ENCODE results near the gene PARG.
"Not testable (repeated sequence)": the region's sequence is repeated elsewhere in the genome, so short reads cannot be mapped to it uniquely, and the experiment has no call there.

PARG gene

GRCh38 chr10:49900406-49900805 is 41.4 kb downstream of the PARG start:
- DNase-seq (ENCODE audit: low spot score), result not testable (repeated sequence)

- DNase-seq (ENCODE audit: low spot score), result not testable (repeated sequence)
Measured at GRCh38 chr10:49899999-49900398, 41.8 kb downstream of the PARG start.

DNA sequence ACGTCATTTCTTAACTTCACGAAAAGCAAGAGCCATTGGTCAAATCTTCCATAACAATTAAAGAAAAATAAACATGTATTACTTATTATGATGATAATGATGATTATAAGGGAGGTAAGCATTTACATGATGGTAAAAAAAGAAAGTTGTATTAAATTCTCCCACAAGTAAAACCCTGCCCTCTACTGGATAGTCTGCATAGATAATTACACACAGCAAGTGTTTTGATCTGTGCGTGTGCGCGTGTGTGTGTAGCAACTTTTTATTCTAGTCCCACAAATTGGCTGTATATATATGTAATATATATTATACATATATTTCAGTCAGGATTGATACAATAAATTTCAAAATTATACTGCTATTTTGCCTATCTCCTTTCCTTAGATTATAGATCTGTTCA is 51.8 kb downstream of the PARG start:
- DNase-seq (ENCODE audit: low spot score), result not testable (repeated sequence)

GRCh38 chr10:49884739-49885331 is 57.0 kb downstream of the PARG start:
- DNase-seq (ENCODE audit: low spot score), result not testable (repeated sequence)

GRCh38 chr10:49883852-49884251 is 58.0 kb downstream of the PARG start:
- DNase-seq (ENCODE audit: low spot score), result not testable (repeated sequence)

- not testable (repeated sequence) for DNase-seq (ENCODE audit: low spot score)
Measured at GRCh38 chr10:49882327-49882726, 59.5 kb downstream of the PARG start.

- not testable (repeated sequence) for DNase-seq (ENCODE audit: low spot score)
Measured at GRCh38 chr10:49872740-49873139, 69.1 kb downstream of the PARG start.

GRCh38 chr10:49871462-49871861 is 70.4 kb downstream of the PARG start:
- DNase-seq (ENCODE audit: low spot score), result not testable (repeated sequence)

DNA sequence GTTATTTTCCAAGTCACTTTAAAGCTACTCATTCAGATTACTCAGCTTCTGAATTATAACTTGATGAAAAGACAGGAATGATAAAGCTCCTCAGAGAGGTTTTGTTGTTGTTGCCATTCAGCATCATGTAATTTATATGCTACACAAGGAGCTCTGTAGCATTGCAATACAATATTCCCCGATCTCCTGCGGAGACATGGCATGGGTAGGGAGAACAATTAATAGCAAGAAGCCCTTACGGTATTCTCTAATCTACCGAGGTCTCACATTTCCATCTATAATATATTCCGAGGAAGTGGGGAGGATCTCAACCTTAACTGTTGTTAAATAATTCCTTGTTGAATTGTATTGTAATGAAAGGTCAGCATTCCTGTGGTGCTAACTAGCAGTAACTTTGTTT is 81.9 kb downstream of the PARG start:
- not testable (repeated sequence) for DNase-seq (ENCODE audit: low spot score)

- DNase-seq (ENCODE audit: low spot score), result not testable (repeated sequence)
Measured at GRCh38 chr10:49858697-49859382, 83.0 kb downstream of the PARG start.

DNA sequence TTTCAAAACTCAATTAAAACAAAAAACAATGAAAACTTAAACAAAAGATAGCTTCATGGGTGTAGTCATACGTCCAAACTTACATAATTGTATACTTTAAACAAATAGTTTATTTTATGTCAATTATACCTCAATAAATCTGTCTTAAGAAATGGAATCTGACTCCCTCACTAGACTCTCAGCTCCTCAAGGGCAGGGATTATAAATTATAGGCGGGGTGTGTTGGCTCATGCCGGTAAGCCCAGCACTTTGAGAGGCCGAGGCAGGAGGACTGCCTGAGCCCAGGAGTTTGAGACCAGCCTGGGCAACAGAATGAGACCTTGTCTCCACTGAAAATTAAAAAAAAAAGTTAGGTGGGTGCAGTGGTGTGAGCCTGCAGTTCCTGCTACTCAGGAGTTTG is 92.3 kb downstream of the PARG start:
- not testable (repeated sequence) for DNase-seq (ENCODE audit: low spot score)

DNA sequence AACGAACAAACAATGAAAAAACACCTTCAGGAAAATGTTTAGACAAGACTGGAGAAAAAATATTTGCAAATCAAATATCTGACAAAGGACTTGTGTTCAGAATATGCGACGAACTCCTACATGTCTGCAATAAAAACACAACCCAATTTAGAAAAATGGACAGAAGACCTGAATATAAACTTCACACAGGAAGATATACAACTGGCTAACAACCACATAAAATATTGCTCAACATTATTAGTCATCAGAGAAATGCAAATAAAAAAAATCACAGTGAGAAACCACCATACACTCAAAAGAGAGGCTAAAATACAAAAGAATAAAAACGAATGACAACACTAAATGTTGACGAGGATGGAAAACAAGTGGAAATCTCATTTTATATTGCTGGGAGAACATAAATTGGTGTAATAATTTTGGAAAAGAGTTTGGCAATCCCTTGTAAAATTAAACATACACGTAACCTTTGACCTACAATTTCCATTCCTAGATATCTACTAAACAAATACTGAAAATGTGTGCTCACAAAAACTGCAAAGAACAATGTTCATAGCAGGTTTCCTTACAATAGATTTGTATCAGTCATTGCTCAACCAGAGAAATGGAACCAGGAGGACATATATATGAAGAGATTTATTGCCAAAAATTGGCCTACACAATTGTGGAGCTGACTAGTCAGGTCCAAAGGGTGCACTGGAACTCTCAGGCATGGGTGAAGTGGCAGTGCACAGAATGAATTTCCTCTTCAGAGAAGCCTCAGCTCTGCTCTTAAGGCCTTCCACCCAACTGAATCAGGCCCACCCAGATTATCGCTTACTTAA is 96.8 kb downstream of the PARG start:
- peak; percentile 3 for DNase-seq (ENCODE audit: low spot score)

- DNase-seq (ENCODE audit: low spot score), result not testable (repeated sequence)
Measured at GRCh38 chr10:49842333-49842628, 99.5 kb downstream of the PARG start.

DNA sequence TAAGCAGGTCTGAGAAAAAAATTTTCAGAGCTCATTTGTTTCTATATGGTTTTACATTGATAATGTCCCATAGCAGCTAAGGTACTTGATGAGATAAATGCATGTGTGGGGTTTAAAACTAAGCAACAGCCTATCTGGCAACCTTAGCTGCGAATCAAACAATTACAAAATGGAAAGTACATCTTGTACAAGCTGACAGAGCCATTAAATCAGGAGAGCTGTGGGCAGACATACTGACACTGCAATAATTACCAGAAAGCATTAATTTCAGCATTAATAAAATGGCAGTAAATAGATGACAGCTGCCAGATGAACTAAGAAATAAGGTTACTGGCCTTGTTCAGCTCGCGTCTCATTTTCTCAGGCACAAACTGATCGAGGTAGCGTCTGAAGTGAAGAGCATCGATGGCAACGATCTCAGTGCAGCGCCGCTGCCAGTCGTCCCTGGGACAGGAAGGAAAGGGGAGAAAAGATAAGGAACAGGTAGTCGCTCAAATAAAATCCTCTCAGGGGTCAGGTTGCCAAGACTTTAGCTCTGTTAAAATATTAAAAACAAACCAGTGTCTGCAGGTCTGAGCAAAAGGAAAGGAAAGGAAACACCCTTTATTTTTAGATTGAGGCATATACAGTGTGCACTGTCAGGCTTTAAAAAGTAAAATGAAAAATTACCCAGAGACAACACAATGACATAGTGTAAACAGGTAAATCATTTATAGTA is 100.1 kb downstream of the PARG start:
- no peak for DNase-seq (ENCODE audit: low spot score)

GRCh38 chr10:49837685-49838084 is 104.1 kb downstream of the PARG start:
- no peak for DNase-seq (ENCODE audit: low spot score)

GRCh38 chr10:49837051-49837478 is 104.8 kb downstream of the PARG start:
- no peak for DNase-seq (ENCODE audit: low spot score)

GRCh38 chr10:49834976-49835375 is 106.9 kb downstream of the PARG start:
- no peak for DNase-seq (ENCODE audit: low spot score)

DNA sequence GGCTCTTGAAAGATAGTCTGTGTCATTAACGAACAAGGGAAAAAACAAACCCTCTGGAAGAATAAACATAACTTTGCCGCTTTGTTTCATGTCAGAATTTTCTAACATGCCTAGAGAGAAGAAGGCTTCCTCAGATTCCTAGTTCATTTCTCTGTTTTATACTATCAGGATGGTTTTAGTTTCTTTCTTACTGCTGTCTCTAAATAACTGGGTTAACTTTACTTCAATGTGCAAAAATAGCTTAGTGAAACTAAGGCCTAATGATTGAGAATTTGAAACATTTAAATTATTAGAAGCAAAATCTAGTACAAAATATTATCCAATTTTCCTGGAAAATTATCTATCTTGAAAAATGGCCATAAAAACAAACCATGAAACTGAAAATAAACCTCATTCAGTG is 107.6 kb downstream of the PARG start:
- DNase-seq (ENCODE audit: low spot score), result no peak

GRCh38 chr10:49833168-49833567 is 108.7 kb downstream of the PARG start:
- DNase-seq (ENCODE audit: low spot score), result no peak

DNA sequence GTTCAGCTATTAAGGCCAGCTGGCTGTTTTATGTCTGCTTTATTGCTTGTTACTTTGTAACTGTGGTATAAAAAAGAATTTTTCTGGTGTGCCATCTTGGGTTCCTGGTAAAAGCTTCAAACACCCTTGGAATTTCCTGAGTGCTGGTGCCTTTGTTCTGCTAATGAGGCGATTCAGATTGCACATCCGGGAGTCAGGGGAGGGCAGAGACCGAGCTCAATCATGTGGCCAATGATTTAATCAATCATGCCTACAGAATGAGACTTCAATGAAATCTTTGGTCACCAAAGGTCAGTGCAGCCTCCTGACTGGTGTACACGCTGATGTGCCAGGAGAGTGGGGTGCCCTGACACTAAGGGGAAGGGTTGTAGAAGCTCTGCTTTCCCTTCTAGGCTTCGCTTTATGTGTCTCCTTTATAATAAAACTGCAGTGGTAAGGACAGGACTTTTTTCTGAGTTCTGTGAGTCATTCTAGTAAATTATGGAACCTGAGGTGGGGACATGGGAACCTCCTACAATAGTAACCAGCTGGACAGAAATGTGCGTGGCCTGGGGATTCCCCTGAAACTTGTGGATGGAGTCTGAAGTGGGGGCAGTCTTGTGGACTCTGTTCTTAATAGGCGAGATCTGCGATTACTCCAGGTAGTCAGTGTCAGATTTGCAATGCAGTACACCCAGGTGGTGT is 110.3 kb downstream of the PARG start:
- DNase-seq (ENCODE audit: low spot score), result no peak

- no peak for DNase-seq (ENCODE audit: low spot score)
Measured at GRCh38 chr10:49830846-49831245, 111.0 kb downstream of the PARG start.

DNA sequence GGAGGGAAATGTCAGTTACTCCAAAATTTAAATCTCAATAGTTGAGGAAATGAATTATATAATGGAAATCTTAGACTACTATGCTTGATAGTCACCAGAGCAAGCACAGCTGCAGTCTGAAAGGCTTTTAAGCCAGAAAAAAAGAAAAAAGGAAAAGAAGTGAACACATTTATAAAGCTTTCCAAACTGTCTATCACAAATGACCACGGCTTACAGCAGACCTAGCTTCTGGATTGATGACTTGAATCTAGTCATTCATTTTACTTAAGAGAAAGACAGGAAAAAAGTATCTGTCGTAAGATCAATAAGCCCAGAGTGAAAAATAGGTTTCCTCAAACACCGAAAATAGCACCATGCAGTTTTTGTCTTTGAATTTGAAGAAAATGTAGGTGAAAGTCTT is 111.8 kb downstream of the PARG start:
- DNase-seq (ENCODE audit: low spot score), result no peak
